PC-9 (cell line): ENCODE results near the gene GPR42. TPM values are rescaled to one million over a fixed set of nuclear protein-coding genes. Genes with fewer than 3 reads are reported as not detected.
"Not testable (repeated sequence)": the region's sequence is repeated elsewhere in the genome, so short reads cannot be mapped to it uniquely, and the experiment has no call there.

Experiments
- BruUV-seq: library from RNA; stranded (reverse); fragments of 400-500 nt; replicated peaks from 2 replicates; lab custom pipeline; 2021; lab: Mats Ljungman, UMichigan
- CTCF ChIA-PET: fragments of 300-600 bp; sonication (Branson Sonifier 250); formaldehyde crosslinking; loops from one replicate; lab custom pipeline; 2022; ENCODE audit warnings: antibody characterized with exemption; lab: Charles Lee
- POLR2A ChIA-PET: fragments of 300-600 bp; sonication (Branson Sonifier 250); formaldehyde crosslinking; loops from one replicate; lab custom pipeline; 2022; ENCODE audit warnings: antibody characterized with exemption; ENCODE audit not compliant: unreplicated experiment; lab: Charles Lee
- DNase-seq, 2 experiments: peaks; one replicate each; pipeline versions ENCODE4 v3.0.0 to v3.0.0-alpha.2; 2015 to 2022; ENCODE audit warnings: mixed read lengths in 1 of 2
- H2AFZ ChIP-seq: fragments of 200-600 bp; sonication (generic); 2 replicates; pipeline ENCODE4 v1.8.1; 2017; ENCODE audit warnings: antibody characterized with exemption
- H3F3A ChIP-seq: fragments of 200-600 bp; sonication (generic); 2 replicates; pipeline ENCODE4 v1.8.1; 2017; ENCODE audit warnings: antibody characterized with exemption, mild to moderate bottlenecking, low read depth; ENCODE audit not compliant: insufficient read depth
- H3K27ac ChIP-seq: fragments of 200-600 bp; sonication (generic); 2 replicates; pipeline ENCODE4 v1.6.1; 2016; ENCODE audit warnings: mixed run types
- H3K27me3 ChIP-seq: fragments of 200-600 bp; sonication (generic); 2 replicates; pipeline ENCODE4 v1.6.1; 2016; ENCODE audit warnings: low read depth, mixed run types; ENCODE audit not compliant: insufficient read depth
- H3K36me3 ChIP-seq: fragments of 200-600 bp; sonication (generic); 2 replicates; pipeline ENCODE4 v1.6.1; 2016; ENCODE audit warnings: low read depth, mixed run types
- H3K4me1 ChIP-seq: fragments of 200-600 bp; sonication (generic); replicated peaks from 2 replicates; pipeline ENCODE4 v1.6.1; 2016; ENCODE audit warnings: mixed run types; ENCODE audit not compliant: insufficient read depth
- H3K4me2 ChIP-seq: fragments of 200-600 bp; sonication (generic); 2 replicates; pipeline ENCODE4 v1.6.1; 2017; ENCODE audit warnings: mixed run types
- H3K4me3 ChIP-seq: fragments of 200-600 bp; sonication (generic); 2 replicates; pipeline ENCODE4 v1.6.1; 2016; ENCODE audit warnings: mixed run types
- H3K79me2 ChIP-seq: fragments of 200-600 bp; sonication (generic); 2 replicates; pipeline ENCODE4 v1.6.1; 2017; ENCODE audit warnings: low read depth, mixed run types
- H3K9me2 ChIP-seq: fragments of 200-600 bp; sonication (generic); 2 replicates; pipeline ENCODE4 v1.8.1; 2017; ENCODE audit warnings: mild to moderate bottlenecking; ENCODE audit not compliant: insufficient read depth
- H3K9me3 ChIP-seq: fragments of 200-600 bp; sonication (generic); 2 replicates; pipeline ENCODE4 v1.8.1; 2016; ENCODE audit warnings: low read depth; ENCODE audit not compliant: insufficient read depth
- H4K20me1 ChIP-seq: fragments of 200-600 bp; sonication (generic); 2 replicates; pipeline ENCODE4 v1.8.1; 2017; ENCODE audit not compliant: insufficient read depth
- CTCF ChIP-seq: fragments of 200-600 bp; sonication (generic); conservative IDR thresholded peaks from 2 replicates; pipeline ENCODE4 v1.6.1; 2017; ENCODE audit warnings: mixed run types, antibody characterized with exemption, mild to moderate bottlenecking, moderate library complexity
- EZH2 ChIP-seq: fragments of 200-600 bp; sonication (generic); IDR thresholded peaks from 2 replicates; pipeline ENCODE4 v1.8.0; 2017; ENCODE audit warnings: antibody characterized with exemption, low read depth
- intact Hi-C: fragments of 100-400 bp; cut with micrococcal nuclease; formaldehyde crosslinking; loops from one replicate; pipeline ENCODE4 v1.10.0; 2022; ENCODE audit not compliant: unreplicated experiment
- total RNA-seq: library from RNA; stranded (reverse); gene quantifications from 2 replicates; pipeline ENCODE4 v1.2.3, GENCODE V29; 2021

Gene GPR42
- total RNA-seq, 1 experiment from 2014 or later: not detected

GRCh38 chr19:35369522-35369921 is 1.3 kb upstream of the GPR42 start:
- no peak overlapping the region for H3K27ac ChIP-seq
- H3K27me3 ChIP-seq: peaks cover 23% of the 10 kb centered on the region
- H3K9me2 ChIP-seq: no peaks in the 10 kb centered on the region
- no peaks in the 10 kb centered on the region for H3K4me1 ChIP-seq
- H2AFZ ChIP-seq: no peak overlapping the region
- no peak overlapping the region for H3K4me2 ChIP-seq
- 0 out of 2 replicates have a peak, but pooled peaks cover 3% of the 10 kb centered on the region for H3F3A ChIP-seq
- no TSS peak for BruUV-seq
- POLR2A ChIA-PET: no interaction called here
- no peak for DNase-seq
- CTCF ChIA-PET: no interaction called here
- H3K79me2 ChIP-seq: no peaks in the 10 kb centered on the region
- TF ChIP-seq CTCF: no peak
- no peaks in the 10 kb centered on the region for H4K20me1 ChIP-seq
- H3K9me3 ChIP-seq: no peaks in the 10 kb centered on the region
- H3K36me3 ChIP-seq: no peaks in the 10 kb centered on the region
- no peak overlapping the region for H3K4me3 ChIP-seq
- intact Hi-C loops: no loop called here

- Histone ChIP-seq H3K4me2 (no peak overlapping the region), H3K27ac (no peak overlapping the region), H3F3A (0 out of 2 replicates have a peak, but pooled peaks cover 5% of the 10 kb centered on the region), H3K4me1 (no peaks in the 10 kb centered on the region), H3K27me3 (peaks cover 11% of the 10 kb centered on the region; the same call in 1 of the 2 replicates), H3K9me3 (no peaks in the 10 kb centered on the region), H2AFZ (no peak overlapping the region), H3K4me3 (no peak overlapping the region), H3K79me2 (no peaks in the 10 kb centered on the region), H4K20me1 (no peaks in the 10 kb centered on the region), H3K36me3 (no peaks in the 10 kb centered on the region), H3K9me2 (no peaks in the 10 kb centered on the region)
- intact Hi-C loops: no loop called here
- CTCF ChIA-PET: no interaction called here
- BruUV-seq: no TSS peak
- TF ChIP-seq EZH2 (no peak), CTCF (no peak)
- POLR2A ChIA-PET: no interaction called here
- DNase-seq: no peak
Observed at GRCh38 chr19:35373492-35373891, 2.6 kb downstream of the GPR42 start.

- H3K9me3 ChIP-seq, H3K36me3 ChIP-seq, H3K9me2 ChIP-seq, H2AFZ ChIP-seq, DNase-seq, H3K4me2 ChIP-seq, H3K4me3 ChIP-seq, BruUV-seq, H3F3A ChIP-seq, POLR2A ChIA-PET, intact Hi-C loops, H3K4me1 ChIP-seq, H4K20me1 ChIP-seq, H3K79me2 ChIP-seq, H3K27ac ChIP-seq, CTCF ChIA-PET: not testable (repeated sequence)
- peaks cover 15% of the 10 kb centered on the region; the same call in 1 of the 2 replicates for H3K27me3 ChIP-seq
Observed at GRCh38 chr19:35374031-35374430, 3.2 kb downstream of the GPR42 start.
